ENCODE measurements around the gene JPT1. TPM values are rescaled to one million over a fixed set of nuclear protein-coding genes. Genes with fewer than 3 reads are reported as not detected.

JPT1 gene
- total and polyA plus RNA-seq, 2 experiments from 2014 or later = 103 to 172 TPM

DNA sequence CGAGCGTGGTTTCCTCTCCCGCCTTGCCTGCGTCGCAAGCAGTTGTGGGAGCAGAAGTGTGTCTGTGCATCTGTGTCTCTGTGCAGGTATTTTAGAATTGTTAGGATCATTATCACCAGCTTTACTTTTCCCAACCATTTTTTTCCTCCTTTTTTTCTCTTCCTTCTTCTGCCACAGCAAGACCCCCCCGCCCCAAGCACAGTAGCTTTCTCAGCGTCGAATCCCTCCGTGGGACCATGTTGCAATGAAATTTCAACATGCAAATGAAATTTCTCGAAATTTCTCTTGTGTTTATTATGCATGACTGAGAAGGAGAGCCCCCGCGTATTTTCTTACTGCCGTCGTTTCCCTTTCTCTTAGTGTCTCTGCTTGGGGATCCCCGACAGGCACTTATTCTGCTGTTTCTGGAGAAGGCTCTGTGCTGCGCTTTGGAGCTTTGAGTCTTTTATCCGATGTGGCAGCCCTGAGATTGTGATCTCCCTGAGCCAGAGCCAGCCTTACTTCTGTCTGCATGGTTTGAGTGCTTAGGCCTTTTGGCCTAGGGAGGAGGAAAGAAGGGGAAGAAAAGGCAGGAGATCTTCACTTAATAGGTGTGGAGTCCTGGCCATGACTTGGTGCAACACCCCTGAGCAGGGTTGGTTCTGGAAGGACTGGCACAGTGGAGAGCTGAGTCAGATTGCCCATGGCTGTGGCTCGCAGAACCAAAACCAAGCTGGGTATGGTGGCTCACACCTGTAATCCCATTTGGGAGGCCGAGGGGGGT lies 39.6 kb downstream of the JPT1 start:
- Histone ChIP-seq H3K4me2 (peak overlapping the region; percentile 71), H3K27ac (peak overlapping the region; percentile 66), H3K36me3 (replicated peaks; ENCODE audit: insufficient read depth, low read depth) (no peaks in the 10 kb centered on the region)

DNA sequence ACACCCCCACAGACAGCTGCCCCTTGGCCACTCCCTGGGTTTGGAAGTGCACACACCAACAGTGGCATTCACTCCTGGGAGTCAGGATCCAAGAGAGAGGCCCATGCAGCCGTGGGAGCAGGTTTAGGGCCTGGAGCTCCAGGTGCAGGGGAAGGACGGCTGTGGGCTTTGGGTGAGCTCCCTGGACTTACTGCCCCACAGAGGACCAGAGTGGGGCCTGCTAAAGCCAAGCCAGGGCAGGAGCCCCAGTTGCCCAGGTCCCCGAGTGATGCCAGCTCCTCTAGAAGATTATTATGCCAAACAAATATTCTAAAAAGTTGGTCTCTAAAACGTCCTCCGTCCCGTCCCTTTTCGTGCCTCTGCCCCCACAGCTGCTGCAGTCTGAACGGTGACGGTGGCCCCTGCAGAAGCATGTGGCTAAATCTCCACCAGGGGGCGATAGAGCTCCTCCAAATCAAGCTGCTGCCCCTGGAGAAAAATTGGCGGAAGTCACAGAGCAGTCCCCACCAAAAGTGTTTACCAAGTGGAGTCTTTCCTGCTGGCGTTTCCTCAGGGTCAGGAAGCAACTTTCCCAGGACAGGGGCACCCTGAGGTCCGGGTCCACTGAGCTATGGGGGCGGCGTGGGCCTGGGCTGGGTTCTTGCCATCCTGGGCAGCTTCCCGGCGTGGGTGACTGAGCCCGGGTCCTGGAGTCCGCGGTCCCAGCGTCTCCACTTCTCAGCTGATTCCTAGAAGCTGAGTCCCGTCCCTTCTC lies 40.3 kb downstream of the JPT1 start:
- peak; percentile 94 for DNase-seq (ENCODE audit: low spot score)

More for the DNA sequence above, 39.6 kb downstream of the JPT1 start:
- no peak for DNase-seq (ENCODE audit: low spot score)
- H3K4me1 ChIP-seq (ENCODE audit: insufficient read depth) = peaks cover 9% of the 10 kb centered on the region
- no peak overlapping the region for H3K4me3 ChIP-seq
- no peaks in the 10 kb centered on the region for H3K9me2 ChIP-seq (replicated peaks; ENCODE audit: insufficient read depth)
- peak overlapping the region; percentile 47 for H2AFZ ChIP-seq
- no peak for TF ChIP-seq EZH2 (IDR thresholded peaks at IDR 0.05; ENCODE audit: borderline replicate concordance)
- no peak for TF ChIP-seq EZH2phosphoT487 (IDR thresholded peaks at IDR 0.05; ENCODE audit: low read depth, severe bottlenecking, unreplicated experiment)
- TF ChIP-seq CTCF (IDR thresholded peaks at IDR 0.05; ENCODE audit: poor library complexity) = no peak
- H3K79me2 ChIP-seq = peaks cover 36% of the 10 kb centered on the region
- no peaks in the 10 kb centered on the region for H3K27me3 ChIP-seq
- WGBS (ENCODE audit: low lambda C conversion rate, missing lambda C conversion rate) = 87% methylated on average over 19 of the region's 19 CpGs
- H4K20me1 ChIP-seq (ENCODE audit: insufficient read depth, poor library complexity, severe bottlenecking) = no peaks in the 10 kb centered on the region
- H3K9me3 ChIP-seq (ENCODE audit: low read depth) = no peaks in the 10 kb centered on the region

GRCh38 chr17:75111777-75112335 lies 42.5 kb downstream of the JPT1 start:
- 92% methylated on average over 7 of the region's 7 CpGs for WGBS (ENCODE audit: low lambda C conversion rate, missing lambda C conversion rate)
- no peak overlapping the region for H3K27ac ChIP-seq
- H3K4me1 ChIP-seq (ENCODE audit: insufficient read depth) = peaks cover 16% of the 10 kb centered on the region
- H3K4me2 ChIP-seq = peak overlapping the region; percentile 98
- H3K9me3 ChIP-seq (ENCODE audit: low read depth) = no peaks in the 10 kb centered on the region
- DNase-seq (ENCODE audit: low spot score) = no peak
- H3K9me2 ChIP-seq (replicated peaks; ENCODE audit: insufficient read depth) = no peaks in the 10 kb centered on the region
- TF ChIP-seq EZH2 (IDR thresholded peaks at IDR 0.05; ENCODE audit: borderline replicate concordance) (no peak), CTCF (IDR thresholded peaks at IDR 0.05; ENCODE audit: poor library complexity) (no peak), EZH2phosphoT487 (IDR thresholded peaks at IDR 0.05; ENCODE audit: low read depth, severe bottlenecking, unreplicated experiment) (no peak)
- H3K4me3 ChIP-seq = no peak overlapping the region
- no peaks in the 10 kb centered on the region for H3K27me3 ChIP-seq
- H2AFZ ChIP-seq = no peak overlapping the region
- no peaks in the 10 kb centered on the region for H4K20me1 ChIP-seq (ENCODE audit: insufficient read depth, poor library complexity, severe bottlenecking)
- H3K36me3 ChIP-seq (replicated peaks; ENCODE audit: insufficient read depth, low read depth) = no peaks in the 10 kb centered on the region
- H3K79me2 ChIP-seq = peaks cover 36% of the 10 kb centered on the region

More for the DNA sequence above, 40.3 kb downstream of the JPT1 start:
- TF ChIP-seq CTCF (IDR thresholded peaks at IDR 0.05; ENCODE audit: poor library complexity) (peak; percentile 94), EZH2 (IDR thresholded peaks at IDR 0.05; ENCODE audit: borderline replicate concordance) (no peak)
- peak overlapping the region; percentile 71 for H3K4me2 ChIP-seq
- no peaks in the 10 kb centered on the region for H4K20me1 ChIP-seq (ENCODE audit: insufficient read depth, poor library complexity, severe bottlenecking)
- H3K9me2 ChIP-seq (replicated peaks; ENCODE audit: insufficient read depth) = no peaks in the 10 kb centered on the region
- no peaks in the 10 kb centered on the region for H3K9me3 ChIP-seq (ENCODE audit: low read depth)
- H3K27ac ChIP-seq = peak overlapping the region; percentile 66
- H3K4me3 ChIP-seq = no peak overlapping the region
- peaks cover 36% of the 10 kb centered on the region for H3K79me2 ChIP-seq
- no peaks in the 10 kb centered on the region for H3K36me3 ChIP-seq (replicated peaks; ENCODE audit: insufficient read depth, low read depth)
- H3K27me3 ChIP-seq = no peaks in the 10 kb centered on the region
- peaks cover 13% of the 10 kb centered on the region for H3K4me1 ChIP-seq (ENCODE audit: insufficient read depth)
- peak overlapping the region; percentile 47 for H2AFZ ChIP-seq
- 37% methylated on average over 21 of the region's 22 CpGs for WGBS (ENCODE audit: low lambda C conversion rate, missing lambda C conversion rate)
